Glomerular visceral epithelial cell (primary cell): ENCODE measurements around the gene RIT2.

ENCODE experiments used
- DNase-seq: peaks from one replicate; pipeline ENCODE4 v3.0.0-alpha.2; 2016; ENCODE audit errors: extremely low spot score

Gene RIT2

GRCh38 chr18:43115076-43115921 lies at the start of gene RIT2:
Gene RIT2, minus strand, starts transcription at chr18:43115685.
- DNase-seq, result no peak

DNA sequence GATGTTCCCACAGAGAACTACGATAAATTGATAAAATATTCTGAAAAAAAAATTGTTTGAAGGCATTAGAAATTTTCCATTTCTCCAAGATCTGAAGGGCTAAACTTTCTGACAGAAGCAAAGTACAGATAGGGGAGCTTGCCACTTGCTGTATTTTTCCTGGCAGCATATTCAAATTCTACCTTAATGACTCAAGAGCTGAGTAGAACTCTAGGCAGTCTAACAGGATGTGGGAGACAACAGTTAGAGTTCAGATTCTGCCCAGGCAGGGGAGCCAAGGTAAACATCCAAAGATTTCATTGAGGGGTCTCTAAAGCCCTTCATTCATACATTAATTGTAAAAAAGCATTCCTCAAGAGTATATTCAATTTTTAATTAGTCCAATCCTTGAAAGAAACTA lies 46.0 kb upstream of the RIT2 start:
- no peak for DNase-seq

DNA sequence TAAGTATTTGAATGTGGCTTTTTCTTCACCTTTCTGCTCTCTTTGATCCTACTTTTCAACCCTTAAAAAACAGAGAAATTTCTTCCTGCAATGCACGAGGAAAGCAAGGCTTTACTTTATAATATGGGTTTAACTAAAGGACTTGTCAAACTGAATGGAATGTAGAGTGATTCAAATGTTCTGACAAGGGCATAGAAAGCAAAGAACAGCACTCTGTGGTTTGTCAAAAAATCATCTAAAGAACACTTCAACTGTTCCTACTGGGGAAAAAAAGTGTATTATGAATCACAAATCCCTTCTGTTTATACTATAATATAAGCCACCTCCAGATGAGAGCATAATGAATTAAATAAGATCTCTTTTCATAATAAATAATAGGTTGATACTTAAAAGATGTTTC lies 45.0 kb upstream of the RIT2 start:
- DNase-seq, result no peak

- DNase-seq, result no peak
These were observed 44.4 kb upstream of the RIT2 start for GRCh38 chr18:43159926-43160325.

DNA sequence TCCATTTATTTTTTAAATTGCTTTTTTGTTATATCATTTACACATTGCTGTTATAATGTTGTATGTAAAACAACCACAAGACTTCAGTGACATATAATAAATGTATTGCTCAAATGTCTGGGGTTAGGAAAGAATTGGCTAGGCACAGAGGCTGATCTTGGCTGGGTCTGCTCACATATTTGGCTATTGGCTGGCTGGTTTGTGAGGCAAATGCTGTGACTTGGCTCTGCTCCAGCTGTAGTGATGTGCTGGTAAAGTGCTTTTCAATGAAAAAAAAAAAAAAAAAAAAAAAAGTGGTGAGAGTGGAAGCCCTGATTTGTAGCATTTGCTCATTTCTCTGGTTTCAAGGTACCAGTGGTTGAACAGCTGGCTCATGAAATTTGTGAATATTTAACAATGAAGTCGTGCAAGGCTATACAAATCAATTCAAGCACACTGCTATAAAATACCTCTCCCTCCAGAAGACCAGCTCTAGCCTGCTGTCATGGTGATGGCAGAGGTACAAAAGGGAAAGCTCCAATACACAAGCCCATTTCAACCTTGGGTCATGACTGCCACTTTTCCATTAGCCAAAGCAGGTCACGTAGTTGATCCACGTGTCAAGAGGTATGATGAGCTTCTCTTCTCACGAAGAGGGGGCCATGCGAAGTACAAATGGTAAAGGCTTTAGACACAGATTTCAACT lies 43.7 kb upstream of the RIT2 start:
- no peak for DNase-seq

DNA sequence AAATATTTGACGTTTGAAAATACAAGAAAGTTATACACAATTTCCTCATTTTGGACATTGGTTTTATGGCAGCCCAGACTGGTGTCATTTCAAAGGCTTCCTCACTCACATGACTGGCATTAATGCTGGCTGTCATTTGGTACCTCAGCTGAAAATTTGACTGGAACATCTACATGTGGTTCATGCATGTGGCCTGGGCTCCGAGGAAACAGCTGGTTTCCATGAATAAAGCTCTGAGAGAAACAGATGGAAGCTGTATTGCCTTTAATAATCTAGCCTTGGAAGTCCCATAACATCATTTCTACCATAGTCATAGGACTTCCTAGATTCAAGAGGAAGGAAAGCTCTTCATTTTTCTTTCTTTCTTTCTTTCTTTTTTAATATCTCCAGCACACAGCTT lies 42.9 kb upstream of the RIT2 start:
- DNase-seq, result no peak

DNA sequence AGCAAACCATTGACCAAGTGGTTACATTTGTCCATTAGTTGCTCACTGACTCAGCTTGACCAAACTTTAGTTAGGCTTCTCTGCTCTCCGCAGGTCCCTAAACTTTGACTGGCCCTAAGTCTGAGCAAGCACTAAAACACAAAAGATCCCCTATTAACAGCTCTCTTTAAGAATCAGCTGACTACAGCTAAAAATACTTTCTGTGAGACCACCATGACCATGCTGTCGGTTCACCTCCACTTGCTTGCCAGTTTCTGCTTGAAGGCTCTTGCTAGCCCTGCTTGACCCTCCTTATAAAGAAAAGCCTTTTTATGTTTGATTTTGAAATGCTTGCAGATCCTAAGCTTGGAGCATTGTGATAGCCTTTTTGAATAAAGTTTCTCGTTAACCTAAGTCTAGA lies 40.4 kb upstream of the RIT2 start:
- no peak for DNase-seq

DNA sequence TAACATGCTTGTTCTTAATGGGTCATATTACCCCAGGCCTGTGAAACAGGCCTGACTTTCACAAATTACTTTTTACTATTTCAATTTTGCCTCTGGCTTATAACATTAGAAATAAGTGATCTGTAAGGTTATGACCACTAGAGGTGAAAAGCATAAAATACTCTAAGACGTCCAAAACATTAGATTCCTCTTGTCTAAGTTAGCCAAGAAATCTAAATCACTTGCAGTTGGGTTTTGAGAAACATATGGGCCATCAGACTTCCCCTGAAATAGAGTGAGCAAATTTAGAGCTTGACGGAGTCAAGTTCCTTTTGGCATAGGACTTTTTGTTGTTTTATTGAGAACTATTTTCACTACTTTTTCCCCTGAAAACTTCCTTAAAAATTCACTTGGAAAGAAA lies 32.7 kb upstream of the RIT2 start:
- no peak for DNase-seq

DNA sequence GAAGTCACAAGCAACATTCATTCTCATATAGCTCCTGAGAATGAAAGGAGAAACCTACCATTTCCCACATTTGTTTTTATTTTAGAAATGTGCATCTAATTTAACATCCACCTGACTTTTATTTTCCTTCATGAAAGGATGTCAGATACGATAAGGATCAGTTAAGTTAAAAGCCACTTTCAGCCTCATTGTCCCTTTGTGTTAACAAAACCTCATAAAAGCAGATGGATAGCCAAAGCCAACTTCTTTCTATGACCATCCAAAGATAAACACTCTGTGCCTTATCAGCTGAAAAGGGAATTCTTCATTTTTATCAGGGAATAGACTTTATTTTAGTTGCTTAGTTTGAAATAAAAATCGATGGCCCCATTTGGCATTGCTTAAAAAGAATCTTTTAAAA lies 25.7 kb upstream of the RIT2 start:
- no peak for DNase-seq

DNA sequence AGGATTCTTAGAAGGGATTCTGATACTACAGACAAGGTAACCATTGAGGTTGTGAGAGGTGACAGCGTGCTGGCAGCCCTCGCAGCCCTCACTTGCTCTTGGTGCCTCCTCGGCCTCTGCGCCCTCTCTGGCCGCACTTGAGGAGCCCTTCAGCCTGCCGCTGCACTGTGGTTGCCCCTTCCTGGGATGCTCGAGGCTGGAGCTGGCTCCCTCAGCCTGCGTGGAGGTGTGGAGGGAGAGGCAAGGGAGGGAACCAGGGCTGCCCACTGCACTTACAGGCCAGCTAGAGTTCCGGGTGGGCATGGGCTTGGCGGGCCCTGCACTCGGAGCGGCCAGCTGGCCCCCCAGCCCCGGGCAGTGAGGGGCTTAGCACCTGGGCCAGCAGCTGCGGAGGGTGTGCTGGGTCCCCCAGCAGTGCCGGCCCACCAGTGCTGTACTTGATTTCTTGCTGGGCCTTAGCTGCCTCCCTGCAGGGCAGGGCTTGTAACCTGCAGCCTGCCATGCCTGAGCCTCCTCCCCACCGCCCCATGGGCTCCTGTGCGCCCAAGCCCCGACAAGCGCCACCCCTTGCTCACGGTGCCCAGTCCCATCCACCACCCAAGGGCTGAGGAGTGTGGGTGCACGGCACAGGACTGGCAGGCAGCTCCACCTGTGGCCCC lies 23.9 kb upstream of the RIT2 start:
- DNase-seq, result no peak

- DNase-seq, result no peak
These were observed 19.4 kb upstream of the RIT2 start for GRCh38 chr18:43134876-43135275.

GRCh38 chr18:43130716-43131260 lies 15.3 kb upstream of the RIT2 start:
- DNase-seq, result no peak

GRCh38 chr18:43129946-43130524 lies 14.6 kb upstream of the RIT2 start:
- no peak for DNase-seq

DNA sequence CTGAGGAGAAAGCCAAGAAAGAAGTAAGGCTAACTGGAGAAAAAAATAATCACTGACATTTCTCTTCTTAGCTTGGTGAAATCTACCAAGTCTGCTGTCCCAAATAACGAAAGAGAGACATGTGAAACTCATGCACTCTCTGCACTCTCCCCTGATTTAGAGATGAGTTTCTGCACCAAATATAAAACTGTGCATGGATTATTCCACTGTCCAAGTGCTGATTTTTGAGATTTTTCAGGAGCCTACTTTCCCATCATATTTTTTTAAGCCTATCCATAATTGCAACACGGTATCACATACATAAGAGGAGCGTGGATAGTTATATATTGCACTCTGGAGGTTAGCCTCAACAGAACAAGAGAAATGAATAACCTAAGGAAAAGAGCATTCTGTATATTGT lies 10.0 kb upstream of the RIT2 start:
- no peak for DNase-seq

DNA sequence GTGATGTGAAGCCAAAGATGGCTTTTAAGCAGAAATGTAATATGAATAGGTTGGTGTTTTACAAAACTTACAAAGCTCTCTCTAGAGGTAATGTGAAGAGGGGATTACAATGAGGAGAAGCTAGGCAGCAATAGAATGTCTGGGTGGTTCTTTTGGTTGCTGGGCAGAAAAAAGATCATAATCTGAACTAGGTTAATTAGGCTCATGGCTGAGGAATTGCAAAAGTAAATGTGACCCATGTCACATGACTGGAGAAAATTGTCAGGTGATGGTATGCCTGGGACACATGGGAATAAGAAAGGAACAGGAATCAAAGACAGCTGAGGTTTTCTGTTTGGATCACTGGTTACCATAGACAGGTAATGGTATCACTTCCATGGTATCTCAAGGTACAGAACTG lies 7.5 kb upstream of the RIT2 start:
- DNase-seq, result no peak

GRCh38 chr18:43116699-43117294 lies 1.3 kb upstream of the RIT2 start:
- DNase-seq, result no peak

GRCh38 chr18:43113220-43113895 lies 2.1 kb downstream of the RIT2 start:
- DNase-seq, result no peak

GRCh38 chr18:43108882-43109281 lies 6.6 kb downstream of the RIT2 start:
- DNase-seq, result no peak

- no peak for DNase-seq
These were observed 7.0 kb downstream of the RIT2 start for GRCh38 chr18:43108469-43108868.

- DNase-seq, result no peak
These were observed 21.8 kb downstream of the RIT2 start for GRCh38 chr18:43093646-43094045.

GRCh38 chr18:43092539-43092938 lies 22.9 kb downstream of the RIT2 start:
- no peak for DNase-seq
